GM12878 (cell line): ENCODE data around the gene NFKBIE. TPM values are rescaled to one million over a fixed set of nuclear protein-coding genes. Genes with fewer than 3 reads are reported as not detected.

Source experiments
- CBX3 ChIP-seq: fragments of 200-600 bp; sonication (generic); IDR thresholded peaks from 2 replicates; pipeline ENCODE4 v1.6.1; 2016; ENCODE audit warnings: low read depth, borderline replicate concordance
- CHD2 ChIP-seq: IDR thresholded peaks from 2 replicates; pipeline ENCODE4 v1.6.1; 2011; ENCODE audit warnings: low read depth, low read length, improper control_type of control experiment, borderline replicate concordance
- EGR1 ChIP-seq, 2 experiments: IDR thresholded peaks; 1 replicate in 1 of 2; 2 replicates in 1 of 2; pipeline ENCODE4 v1.6.1; 2011 to 2012; ENCODE audit warnings: low read depth in 2 of 2, low read length in 2 of 2, borderline replicate concordance in 1 of 2, mild to moderate bottlenecking in 1 of 2, moderate library complexity in 1 of 2
- ELK1 ChIP-seq: IDR thresholded peaks from 2 replicates; pipeline ENCODE4 v1.6.1; 2012; ENCODE audit warnings: low read depth, low read length, improper control_type of control experiment
- FOS ChIP-seq: IDR thresholded peaks from 3 replicates; pipeline ENCODE4 v1.6.1; 2011; ENCODE audit warnings: borderline replicate concordance; ENCODE audit not compliant: insufficient read length; ENCODE audit errors: extremely low read depth
- FOXK2 ChIP-seq: fragments of 450-650 bp; IDR thresholded peaks from 2 replicates; pipeline ENCODE4 v1.6.1; 2017; ENCODE audit warnings: mild to moderate bottlenecking, moderate library complexity
- SIN3A ChIP-seq: IDR thresholded peaks from 2 replicates; pipeline ENCODE4 v1.6.1; 2012; ENCODE audit warnings: low read depth, low read length, improper control_type of control experiment
- SMAD1 ChIP-seq: fragments of 450-650 bp; IDR thresholded peaks from 2 replicates; pipeline ENCODE4 v1.6.1; 2018; ENCODE audit warnings: mild to moderate bottlenecking, low read depth; ENCODE audit not compliant: partially characterized antibody
- TAF1 ChIP-seq: IDR thresholded peaks from 2 replicates; pipeline ENCODE4 v1.6.1; 2011; ENCODE audit warnings: mild to moderate bottlenecking, low read depth, low read length, borderline replicate concordance
- TCF12 ChIP-seq: IDR thresholded peaks from 2 replicates; pipeline ENCODE4 v1.6.1; 2011; ENCODE audit warnings: low read depth, mild to moderate bottlenecking, low read length
- TCF3 ChIP-seq: IDR thresholded peaks from 2 replicates; pipeline ENCODE4 v1.6.1; 2012; ENCODE audit warnings: low read depth, mild to moderate bottlenecking, low read length, borderline replicate concordance; ENCODE audit not compliant: insufficient read depth
- ZBED1 ChIP-seq: IDR thresholded peaks from 2 replicates; pipeline ENCODE4 v1.6.1; 2016; ENCODE audit warnings: borderline replicate concordance
- ZBTB4 ChIP-seq: fragments of 450-650 bp; formaldehyde crosslinking; IDR thresholded peaks from 2 replicates; pipeline ENCODE4 v1.4.0; 2022; ENCODE audit warnings: mild to moderate bottlenecking, moderate library complexity
- ZNF274 ChIP-seq: IDR thresholded peaks from one replicate; pipeline ENCODE4 v1.8.0; 2011; ENCODE audit not compliant: insufficient read length, insufficient read depth
- ZNF592 ChIP-seq: fragments of 450-650 bp; IDR thresholded peaks from 2 replicates; pipeline ENCODE4 v1.6.1; 2017; ENCODE audit warnings: mild to moderate bottlenecking, moderate library complexity
- ZNF687 ChIP-seq: fragments of 450-650 bp; IDR thresholded peaks from 2 replicates; pipeline ENCODE4 v1.6.1; 2017; ENCODE audit warnings: mild to moderate bottlenecking, moderate library complexity
- polyA plus RNA-seq, 11 experiments: library from polyadenylated mRNA; depleted of rRNA in 4 of 11; unstranded in 6 of 11; stranded (reverse) in 5 of 11; fragments of >200 nt; fragmentation: Nextera tagmentation in 4 of 11; fragmentation: Illumina TruSeq in 1 of 11; extraction: Ambion mirVana in 4 of 11; extraction: Trizol in 1 of 11; gene quantifications; 1 replicate in 1 of 11; 2 replicates in 10 of 11; pipeline versions ENCODE4 v1.2.1 to v1.2.3, GENCODE V29; 2011 to 2016; ENCODE audit warnings: inconsistent platforms in 2 of 11, missing spikeins in 2 of 11, low read depth in 1 of 11
- total RNA-seq, 4 experiments: library from RNA; depleted of rRNA in 3 of 4; stranded (reverse); fragments of >200 nt in 3 of 4; fragmentation: Illumina TruSeq in 1 of 4; extraction: Trizol in 1 of 4; gene quantifications; 2 replicates each; pipeline versions ENCODE4 v1.2.1 to v1.2.3, GENCODE V29; 2013 to 2021

Gene NFKBIE
- total and polyA plus RNA-seq, 10 of the 15 experiments (the other 5 are each of a cell fraction or from before 2014, with no cell fraction given), result 10.4 to 106 (median 38.8) TPM

GRCh38 chr6:44257025-44257752 is 8.2 kb downstream of the NFKBIE start, which contains the start of gene SLC35B2 (continued):
- TF ChIP-seq CHD2, result peak; percentile 80
- TF ChIP-seq ZNF592, result peak; percentile 71; the same call in 1 of the 2 replicates
- TF ChIP-seq ZBED1, result peak; percentile 63; the same call in 1 of the 2 replicates
- TF ChIP-seq ELK1, result 0 out of 2 replicates have a peak, but pooled peaks have one; percentile 27
- TF ChIP-seq SIN3A, result peak; percentile 79
- TF ChIP-seq ZBTB4 (CRISPR knock-in tag), result peak; percentile 73
- TF ChIP-seq TAF1, result 0 out of 2 replicates have a peak, but pooled peaks have one; percentile 2
- no peak for TF ChIP-seq SMAD1
- peak; percentile 45 for TF ChIP-seq TCF12
- no peak for TF ChIP-seq CBX3
- TF ChIP-seq TCF3, result peak; percentile 70
- TF ChIP-seq ZNF274, result no peak
- no peak for TF ChIP-seq FOXK2
- TF ChIP-seq ZNF687, result peak; percentile 6
- TF ChIP-seq FOS, result peak; percentile 58
- TF ChIP-seq EGR1 (IDR thresholded peaks at IDR 0.05; ENCODE audit: borderline replicate concordance in 1 of 2, low read depth in 2 of 2, low read length in 2 of 2), result peak in 1 of 2 experiments; percentile 78; a peak in 1 of 3 replicates
